ENCODE measurements around the gene ST8SIA6. TPM values are rescaled to one million over a fixed set of nuclear protein-coding genes. Genes with fewer than 3 reads are reported as not detected.

The ST8SIA6 gene
- total and polyA plus RNA-seq, 10 of the 15 experiments (the other 5 are each of a cell fraction or from before 2014, with no cell fraction given), result 0.22 TPM; not detected in 9

DNA sequence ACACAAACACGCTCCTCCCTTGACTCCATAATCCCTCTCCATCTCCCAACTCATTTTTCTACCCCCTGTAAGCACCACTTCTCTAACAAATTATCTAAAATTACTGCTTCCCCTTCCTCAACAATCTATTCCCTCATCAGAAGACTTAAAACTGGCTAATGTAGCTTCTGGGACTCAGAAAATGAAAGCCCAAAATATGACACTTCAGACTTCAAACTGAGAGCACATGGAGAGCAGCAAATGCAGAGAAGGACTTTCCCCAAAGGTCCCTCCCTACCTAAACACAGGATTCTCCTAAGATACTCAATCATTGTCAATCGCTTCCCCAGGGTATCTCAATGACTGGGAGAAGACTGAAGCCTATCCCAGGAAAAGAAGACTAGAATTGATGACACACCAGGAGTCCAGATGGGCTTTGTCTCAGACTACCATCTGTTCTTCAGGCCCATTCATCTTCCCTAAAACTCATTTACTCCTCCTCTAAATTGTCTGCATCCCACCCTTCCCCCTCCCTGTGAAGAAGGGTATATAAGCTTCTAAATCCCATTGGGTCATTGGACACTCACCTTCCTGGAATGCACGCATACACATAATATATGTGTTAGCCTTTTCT is 39.2 kb downstream of the ST8SIA6 start (continued):
- no peak for TF ChIP-seq BACH1 (IDR thresholded peaks at IDR 0.05; ENCODE audit: borderline replicate concordance)
- TF ChIP-seq ZNF217 (IDR thresholded peaks at IDR 0.05), result no peak
- no peak for TF ChIP-seq TCF3 (IDR thresholded peaks at IDR 0.05; ENCODE audit: borderline replicate concordance, insufficient read depth, low read depth, low read length)
- no peak for TF ChIP-seq IKZF1 (conservative IDR thresholded peaks at IDR 0.05)
- TF ChIP-seq RELA (IDR thresholded peaks at IDR 0.05; ENCODE audit: borderline replicate concordance, partially characterized antibody), result no peak
- TF ChIP-seq RCOR1 (conservative IDR thresholded peaks at IDR 0.05; ENCODE audit: low read depth, low read length), result no peak

DNA sequence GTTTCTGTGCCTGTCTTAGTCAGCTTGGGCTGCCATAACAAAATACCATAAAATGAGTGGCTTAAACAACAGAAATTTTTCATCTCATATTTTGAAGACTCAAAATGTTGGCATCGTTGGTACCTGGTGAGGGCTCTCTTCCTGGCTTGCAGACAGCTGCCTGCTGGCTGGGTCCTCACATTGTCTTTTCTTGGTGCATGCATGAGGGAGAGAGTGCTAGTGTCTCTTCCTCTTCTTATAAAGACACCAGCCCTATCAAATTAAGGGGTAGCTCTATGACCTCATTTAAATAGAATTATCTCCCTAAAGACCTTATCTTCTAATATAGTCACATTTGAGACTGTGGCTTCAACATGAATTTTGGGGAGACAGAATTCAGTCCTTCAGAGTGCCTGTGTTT is 39.9 kb downstream of the ST8SIA6 start:
- SMC1A ChIA-PET (ENCODE audit: uncharacterized antibody, unreplicated experiment), result no interaction called here
- POLR2A ChIA-PET, result no interaction called here
- H2AFZ ChIP-seq (ENCODE audit: control insufficient read depth, low read depth, low read length), result no peak overlapping the region
- 53% methylated on average over 1 of the region's 1 CpG for WGBS (ENCODE audit: insufficient coverage, insufficient replicate concordance, low lambda C conversion rate, missing lambda C conversion rate)
- CTCF ChIA-PET, result interaction anchor here (1.1 kb wide), 1 partner anchor 18 kb away, joined by 3 read pairs; no protein-coding TSS in a partner anchor
- H4K20me1 ChIP-seq (ENCODE audit: control insufficient read depth, insufficient read depth), result no peaks in the 10 kb centered on the region
- H3K27ac ChIP-seq (ENCODE audit: control insufficient read depth, insufficient read depth), result no peak overlapping the region
- no peak for DNase-seq (ENCODE audit: low read depth, low spot score)
- intact Hi-C loops (cut with micrococcal nuclease; ENCODE audit: unreplicated experiment) (no loop called here), in situ Hi-C loops (cut with MboI) (no loop called here)
- H3K4me3 ChIP-seq, result no peak overlapping the region
- H3K9me3 ChIP-seq (replicated peaks; ENCODE audit: control insufficient read depth, insufficient read depth, low read length), result no peaks in the 10 kb centered on the region
- RAD21 ChIA-PET (ENCODE audit: unreplicated experiment), result no interaction called here
- no peaks in the 10 kb centered on the region for H3K4me1 ChIP-seq (ENCODE audit: control insufficient read depth, insufficient read depth, low read length)
- FAIRE-seq, result no peak
- H3K27me3 ChIP-seq (replicated peaks in 1 of 2; ENCODE audit: control insufficient read depth in 2 of 2, insufficient read depth in 2 of 2, low read length in 1 of 2), result 0 out of 4 replicates have a peak, but pooled peaks cover 0 to 3% of the 10 kb centered on the region in 2 experiments
- no peak overlapping the region for H3K9ac ChIP-seq (ENCODE audit: control insufficient read depth, insufficient read depth, low read length)
- no peaks in the 10 kb centered on the region for H3K79me2 ChIP-seq (ENCODE audit: control insufficient read depth, insufficient read depth, low read length)
- no TSS peak for BruUV-seq (replicated peaks)
- no peak overlapping the region for H3K4me2 ChIP-seq (ENCODE audit: control insufficient read depth, insufficient read depth)
- ATAC-seq, result no peak
- H3K36me3 ChIP-seq (ENCODE audit: control insufficient read depth in 2 of 2, insufficient read depth in 2 of 2, low read length in 1 of 2), result no peaks in the 10 kb centered on the region
- no peak for TF ChIP-seq ZNF622 (IDR thresholded peaks at IDR 0.05)
- TF ChIP-seq TCF7 (IDR thresholded peaks at IDR 0.05; ENCODE audit: borderline replicate concordance), result no peak
- no peak for TF ChIP-seq TCF12 (IDR thresholded peaks at IDR 0.05; ENCODE audit: low read depth, low read length)
- TF ChIP-seq SREBF1 (IDR thresholded peaks at IDR 0.05; ENCODE audit: low read length), result no peak
- TF ChIP-seq HCFC1 (IDR thresholded peaks at IDR 0.05; ENCODE audit: low read length), result no peak
- TF ChIP-seq, protein P1, sequence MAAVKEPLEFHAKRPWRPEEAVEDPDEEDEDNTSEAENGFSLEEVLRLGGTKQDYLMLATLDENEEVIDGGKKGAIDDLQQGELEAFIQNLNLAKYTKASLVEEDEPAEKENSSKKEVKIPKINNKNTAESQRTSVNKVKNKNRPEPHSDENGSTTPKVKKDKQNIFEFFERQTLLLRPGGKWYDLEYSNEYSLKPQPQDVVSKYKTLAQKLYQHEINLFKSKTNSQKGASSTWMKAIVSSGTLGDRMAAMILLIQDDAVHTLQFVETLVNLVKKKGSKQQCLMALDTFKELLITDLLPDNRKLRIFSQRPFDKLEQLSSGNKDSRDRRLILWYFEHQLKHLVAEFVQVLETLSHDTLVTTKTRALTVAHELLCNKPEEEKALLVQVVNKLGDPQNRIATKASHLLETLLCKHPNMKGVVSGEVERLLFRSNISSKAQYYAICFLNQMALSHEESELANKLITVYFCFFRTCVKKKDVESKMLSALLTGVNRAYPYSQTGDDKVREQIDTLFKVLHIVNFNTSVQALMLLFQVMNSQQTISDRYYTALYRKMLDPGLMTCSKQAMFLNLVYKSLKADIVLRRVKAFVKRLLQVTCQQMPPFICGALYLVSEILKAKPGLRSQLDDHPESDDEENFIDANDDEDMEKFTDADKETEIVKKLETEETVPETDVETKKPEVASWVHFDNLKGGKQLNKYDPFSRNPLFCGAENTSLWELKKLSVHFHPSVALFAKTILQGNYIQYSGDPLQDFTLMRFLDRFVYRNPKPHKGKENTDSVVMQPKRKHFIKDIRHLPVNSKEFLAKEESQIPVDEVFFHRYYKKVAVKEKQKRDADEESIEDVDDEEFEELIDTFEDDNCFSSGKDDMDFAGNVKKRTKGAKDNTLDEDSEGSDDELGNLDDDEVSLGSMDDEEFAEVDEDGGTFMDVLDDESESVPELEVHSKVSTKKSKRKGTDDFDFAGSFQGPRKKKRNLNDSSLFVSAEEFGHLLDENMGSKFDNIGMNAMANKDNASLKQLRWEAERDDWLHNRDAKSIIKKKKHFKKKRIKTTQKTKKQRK (IDR thresholded peaks at IDR 0.05; ENCODE audit: low read depth, low read length), result no peak
- TF ChIP-seq, protein P2, sequence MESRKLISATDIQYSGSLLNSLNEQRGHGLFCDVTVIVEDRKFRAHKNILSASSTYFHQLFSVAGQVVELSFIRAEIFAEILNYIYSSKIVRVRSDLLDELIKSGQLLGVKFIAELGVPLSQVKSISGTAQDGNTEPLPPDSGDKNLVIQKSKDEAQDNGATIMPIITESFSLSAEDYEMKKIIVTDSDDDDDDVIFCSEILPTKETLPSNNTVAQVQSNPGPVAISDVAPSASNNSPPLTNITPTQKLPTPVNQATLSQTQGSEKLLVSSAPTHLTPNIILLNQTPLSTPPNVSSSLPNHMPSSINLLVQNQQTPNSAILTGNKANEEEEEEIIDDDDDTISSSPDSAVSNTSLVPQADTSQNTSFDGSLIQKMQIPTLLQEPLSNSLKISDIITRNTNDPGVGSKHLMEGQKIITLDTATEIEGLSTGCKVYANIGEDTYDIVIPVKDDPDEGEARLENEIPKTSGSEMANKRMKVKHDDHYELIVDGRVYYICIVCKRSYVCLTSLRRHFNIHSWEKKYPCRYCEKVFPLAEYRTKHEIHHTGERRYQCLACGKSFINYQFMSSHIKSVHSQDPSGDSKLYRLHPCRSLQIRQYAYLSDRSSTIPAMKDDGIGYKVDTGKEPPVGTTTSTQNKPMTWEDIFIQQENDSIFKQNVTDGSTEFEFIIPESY (IDR thresholded peaks at IDR 0.05), result no peak
- TF ChIP-seq, protein P3, sequence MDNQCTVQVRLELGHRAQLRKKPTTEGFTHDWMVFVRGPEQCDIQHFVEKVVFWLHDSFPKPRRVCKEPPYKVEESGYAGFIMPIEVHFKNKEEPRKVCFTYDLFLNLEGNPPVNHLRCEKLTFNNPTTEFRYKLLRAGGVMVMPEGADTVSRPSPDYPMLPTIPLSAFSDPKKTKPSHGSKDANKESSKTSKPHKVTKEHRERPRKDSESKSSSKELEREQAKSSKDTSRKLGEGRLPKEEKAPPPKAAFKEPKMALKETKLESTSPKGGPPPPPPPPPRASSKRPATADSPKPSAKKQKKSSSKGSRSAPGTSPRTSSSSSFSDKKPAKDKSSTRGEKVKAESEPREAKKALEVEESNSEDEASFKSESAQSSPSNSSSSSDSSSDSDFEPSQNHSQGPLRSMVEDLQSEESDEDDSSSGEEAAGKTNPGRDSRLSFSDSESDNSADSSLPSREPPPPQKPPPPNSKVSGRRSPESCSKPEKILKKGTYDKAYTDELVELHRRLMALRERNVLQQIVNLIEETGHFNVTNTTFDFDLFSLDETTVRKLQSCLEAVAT (IDR thresholded peaks at IDR 0.05), result no peak

Measured in GM12878 (cell line).